OCI-M1 (cell line): ENCODE measurements around the gene CAMTA2.

Experiments used
- DNase-seq: peaks from one replicate; lab custom pipeline; 2025; lab: John Stamatoyannopoulos, UW

CAMTA2 gene

DNA sequence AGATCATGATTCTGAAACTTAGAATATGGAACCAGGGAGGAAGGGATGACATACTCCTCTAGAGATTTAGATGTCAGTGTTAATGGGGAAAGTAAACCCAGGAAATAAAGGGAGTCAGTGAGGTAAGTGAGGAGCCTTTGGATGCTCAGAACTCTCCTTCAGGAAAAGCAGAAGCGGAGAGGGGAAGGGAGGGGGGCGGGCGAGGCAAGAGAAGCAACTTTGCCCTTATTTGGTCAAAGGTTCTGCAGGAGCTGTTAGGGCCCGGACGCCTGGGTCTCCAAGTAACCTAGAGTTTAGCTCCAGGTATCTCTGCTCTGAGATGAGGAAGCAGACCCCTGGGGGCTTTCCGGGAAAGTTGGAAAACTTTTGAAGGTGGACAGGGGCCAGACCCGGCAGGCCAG lies 40.5 kb downstream of the CAMTA2 start:
- DNase-seq: peak; percentile 78

DNA sequence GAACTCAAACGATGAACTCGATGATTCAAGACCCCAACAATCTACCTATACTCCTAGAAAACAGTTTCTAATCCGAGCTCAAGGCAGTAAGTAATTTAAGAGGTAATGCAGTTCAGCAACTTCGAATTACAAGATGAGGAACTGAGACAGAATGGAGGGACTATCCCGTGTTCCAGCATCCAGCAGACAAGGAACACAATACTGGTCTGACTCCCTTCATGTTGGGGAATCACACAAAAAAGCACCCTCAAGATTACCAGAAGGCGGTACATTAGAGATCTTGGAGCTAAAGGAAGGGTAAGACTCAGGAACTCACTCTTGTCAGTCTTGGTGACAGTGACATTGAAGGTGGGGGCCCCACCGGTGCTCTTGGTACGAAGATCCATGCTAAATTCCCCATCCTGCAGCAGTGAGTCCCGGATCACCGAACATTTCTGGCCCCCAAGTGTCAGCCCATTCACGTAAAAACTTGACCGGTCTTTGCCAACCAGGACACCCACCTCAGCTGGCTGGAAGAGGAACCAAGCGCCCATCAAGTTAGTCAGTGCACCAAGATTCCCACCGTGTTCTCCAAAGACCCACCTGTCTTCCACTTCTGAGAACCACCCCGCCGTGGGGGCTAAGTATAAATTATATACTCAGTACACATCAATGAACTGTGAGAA lies 41.0 kb downstream of the CAMTA2 start:
- DNase-seq: peak; percentile 59

DNA sequence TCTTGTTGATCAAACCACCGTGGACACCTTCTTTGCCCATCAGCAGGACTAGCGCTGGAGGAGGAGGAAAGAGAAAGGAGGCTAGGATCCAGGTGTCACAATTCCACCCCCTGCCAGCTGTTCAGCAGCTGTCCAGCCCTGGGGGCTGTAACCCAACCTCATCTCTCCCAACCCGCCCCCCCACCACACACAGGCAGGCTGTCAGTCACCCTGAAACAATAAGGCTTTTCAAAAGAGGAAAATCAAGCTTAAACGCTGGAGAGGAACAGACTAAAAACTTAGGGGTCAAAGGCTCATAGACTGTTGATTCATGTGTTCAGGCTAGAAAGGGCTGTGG lies 41.6 kb downstream of the CAMTA2 start:
- DNase-seq: no peak

- DNase-seq: peak; percentile 92
These were observed 42.1 kb downstream of the CAMTA2 start for GRCh38 chr17:4945176-4945943.

- DNase-seq: no peak
These were observed 42.8 kb downstream of the CAMTA2 start for GRCh38 chr17:4944554-4945175.

- peak; percentile 84 for DNase-seq
These were observed 43.3 kb downstream of the CAMTA2 start for GRCh38 chr17:4944163-4944553.

- DNase-seq: no peak
These were observed 44.5 kb downstream of the CAMTA2 start for GRCh38 chr17:4942760-4943508.

GRCh38 chr17:4941319-4941610 lies 46.2 kb downstream of the CAMTA2 start:
- DNase-seq: peak; percentile 55

DNA sequence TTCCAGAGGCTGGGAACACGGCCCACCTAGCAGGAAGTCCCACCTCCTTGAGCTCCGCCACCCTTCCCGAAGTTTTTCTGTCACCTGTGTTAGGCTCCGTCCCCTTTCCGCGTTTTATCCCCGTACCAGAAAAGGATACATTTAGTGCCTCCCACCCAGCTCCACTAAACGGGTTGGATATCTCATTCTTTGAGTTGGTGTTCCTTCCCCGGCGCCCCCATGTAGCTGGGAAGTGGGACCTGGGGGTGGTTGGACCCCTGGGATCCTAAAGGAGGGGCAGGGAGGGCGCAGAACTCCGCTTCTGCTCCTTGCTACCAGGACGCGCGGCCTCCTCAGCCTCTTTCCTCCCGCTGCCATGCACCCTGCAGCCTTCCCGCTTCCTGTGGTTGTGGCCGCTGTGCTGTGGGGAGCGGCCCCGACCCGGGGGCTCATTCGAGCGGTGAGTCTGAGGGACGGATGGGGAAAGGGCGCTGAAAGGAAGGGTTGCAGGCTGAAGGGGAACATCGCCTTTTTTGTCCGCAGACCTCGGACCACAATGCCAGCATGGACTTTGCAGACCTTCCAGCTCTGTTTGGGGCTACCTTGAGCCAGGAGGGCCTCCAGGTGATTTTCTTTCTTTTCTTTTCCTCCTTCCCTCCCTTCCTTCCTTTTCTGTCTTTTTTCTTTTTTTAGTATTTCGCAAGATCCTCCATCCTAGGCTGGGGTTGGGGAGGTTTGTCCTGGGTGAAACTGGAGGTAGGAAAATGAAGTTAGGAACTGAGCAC lies 46.7 kb downstream of the CAMTA2 start:
- DNase-seq: no peak

- peak; percentile 100 for DNase-seq
These were observed 47.5 kb downstream of the CAMTA2 start, which contains the start of the genes RNF167 and SLC25A11 for GRCh38 chr17:4939796-4940554. TSS of gene RNF167 (plus strand) at chr17:4940268. CDS start at chr17:4940910, 642 bp downstream. TSS of gene SLC25A11 (minus strand) at chr17:4940046. CDS start at chr17:4939910, 136 bp downstream.

GRCh38 chr17:4939546-4939795 lies 48.0 kb downstream of the CAMTA2 start:
- DNase-seq: no peak

DNA sequence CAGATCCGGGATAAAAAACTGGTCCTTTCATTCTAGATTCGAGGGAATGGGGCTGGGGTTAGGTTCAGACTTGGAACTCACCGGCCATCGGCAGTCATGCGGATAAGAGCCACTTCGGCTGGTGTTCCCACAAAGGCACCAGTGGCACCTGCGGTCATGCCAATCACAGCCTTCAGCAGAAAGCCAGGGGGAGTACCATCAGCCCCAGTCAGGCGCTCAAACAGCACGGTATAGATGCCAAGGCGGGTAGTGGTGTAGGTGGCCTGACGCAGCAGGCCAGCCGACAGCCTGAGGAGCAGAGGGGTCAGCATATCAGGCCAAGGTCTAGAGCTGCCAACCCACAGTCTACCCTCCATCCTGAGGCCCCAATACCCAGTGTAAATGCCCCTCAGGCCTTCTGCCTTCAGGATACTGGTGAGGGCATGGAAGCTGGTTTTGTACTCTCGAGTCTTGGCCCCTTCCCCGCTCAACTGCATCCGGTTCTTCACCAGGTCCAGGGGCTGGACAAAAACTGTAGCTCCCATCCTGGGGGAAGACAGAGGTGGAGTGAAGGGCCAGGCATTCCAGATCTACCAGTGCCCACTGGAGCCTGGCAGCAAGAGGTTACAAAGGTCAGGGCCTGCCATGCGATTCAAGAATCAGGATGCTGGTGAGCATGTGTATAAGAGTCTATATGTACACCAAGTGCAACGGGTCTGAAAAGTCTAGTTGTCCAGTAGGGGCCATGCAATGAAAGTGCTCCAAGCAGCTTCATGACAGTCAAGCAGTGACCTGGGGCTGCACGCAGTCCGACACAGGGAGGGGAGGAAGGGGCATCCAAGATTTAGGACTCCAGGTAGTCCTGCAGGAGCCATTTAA lies 48.6 kb downstream of the CAMTA2 start:
- DNase-seq: peak; percentile 69

GRCh38 chr17:4938069-4938491 lies 49.4 kb downstream of the CAMTA2 start:
- no peak for DNase-seq

DNA sequence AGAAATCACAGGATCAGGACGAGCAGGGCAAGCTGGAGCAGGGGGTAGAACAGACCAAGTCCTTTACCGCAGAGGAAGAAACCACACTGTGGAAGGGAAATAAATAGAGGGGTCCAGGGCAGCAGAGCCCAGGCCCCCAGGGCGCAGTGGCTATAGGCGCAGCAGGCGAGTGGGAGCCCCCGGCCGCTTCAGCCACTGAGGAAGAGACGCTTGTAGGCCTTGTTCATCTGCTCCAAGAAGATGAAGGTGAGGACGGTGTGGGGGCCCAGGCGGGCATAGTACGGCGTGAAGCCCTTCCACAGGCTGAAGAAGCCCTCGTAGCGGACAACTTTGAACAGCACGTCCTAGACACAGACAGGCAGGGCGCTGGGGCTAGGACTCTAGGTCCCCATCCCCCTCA lies 49.9 kb downstream of the CAMTA2 start:
- no peak for DNase-seq

GRCh38 chr17:4936436-4936835 lies 51.0 kb downstream of the CAMTA2 start:
- no peak for DNase-seq

- DNase-seq: no peak
These were observed 51.8 kb downstream of the CAMTA2 start for GRCh38 chr17:4935650-4936049.

DNA sequence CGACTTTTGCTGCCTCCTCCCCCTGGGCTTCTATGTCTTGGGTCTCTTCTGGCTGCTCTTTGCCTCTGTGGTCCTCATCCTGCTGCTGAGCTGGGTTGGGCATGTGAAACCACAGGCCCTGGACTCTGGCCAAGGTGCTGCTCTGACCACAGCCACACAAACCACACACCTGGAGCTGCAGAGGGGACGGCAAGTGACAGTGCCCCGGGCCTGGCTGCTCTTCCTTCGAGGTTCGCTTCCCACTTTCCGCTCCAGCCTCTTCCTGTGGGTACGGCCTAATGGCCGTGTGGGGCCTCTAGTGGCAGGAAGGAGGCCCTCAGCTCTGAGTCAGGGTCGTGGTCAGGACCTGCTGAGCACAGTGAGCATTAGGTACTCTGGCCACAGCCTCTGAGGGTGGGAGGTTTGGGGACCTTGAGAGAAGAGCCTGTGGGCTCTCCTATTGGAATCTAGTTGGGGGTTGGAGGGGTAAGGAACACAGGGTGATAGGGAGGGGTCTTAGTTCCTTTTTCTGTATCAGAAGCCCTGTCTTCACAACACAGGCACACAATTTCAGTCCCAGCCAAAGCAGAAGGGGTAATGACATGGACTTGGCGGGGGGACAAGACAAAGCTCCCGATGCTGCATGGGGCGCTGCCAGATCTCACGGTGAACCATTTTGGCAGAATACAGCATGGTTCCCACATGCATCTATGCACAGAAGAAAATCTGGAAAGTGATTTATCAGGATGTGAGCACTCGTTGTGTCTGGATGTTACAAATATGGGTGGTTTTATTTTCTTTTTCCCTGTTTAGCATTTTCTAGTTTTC lies 53.1 kb downstream of the CAMTA2 start:
- DNase-seq: peak; percentile 92

DNA sequence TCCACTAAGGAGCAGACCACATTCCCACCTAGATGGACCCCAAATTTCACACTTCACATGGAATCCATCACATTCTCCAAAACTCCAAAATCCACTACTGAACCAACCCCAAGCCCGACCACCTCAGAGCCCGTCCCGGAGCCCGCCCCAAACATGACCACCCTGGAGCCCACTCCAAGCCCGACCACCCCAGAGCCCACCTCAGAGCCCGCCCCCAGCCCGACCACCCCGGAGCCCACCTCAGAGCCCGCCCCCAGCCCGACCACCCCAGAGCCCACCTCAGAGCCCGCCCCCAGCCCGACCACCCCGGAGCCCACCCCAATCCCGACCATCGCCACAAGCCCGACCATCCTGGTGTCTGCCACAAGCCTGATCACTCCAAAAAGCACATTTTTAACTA lies 53.8 kb downstream of the CAMTA2 start:
- no peak for DNase-seq

DNA sequence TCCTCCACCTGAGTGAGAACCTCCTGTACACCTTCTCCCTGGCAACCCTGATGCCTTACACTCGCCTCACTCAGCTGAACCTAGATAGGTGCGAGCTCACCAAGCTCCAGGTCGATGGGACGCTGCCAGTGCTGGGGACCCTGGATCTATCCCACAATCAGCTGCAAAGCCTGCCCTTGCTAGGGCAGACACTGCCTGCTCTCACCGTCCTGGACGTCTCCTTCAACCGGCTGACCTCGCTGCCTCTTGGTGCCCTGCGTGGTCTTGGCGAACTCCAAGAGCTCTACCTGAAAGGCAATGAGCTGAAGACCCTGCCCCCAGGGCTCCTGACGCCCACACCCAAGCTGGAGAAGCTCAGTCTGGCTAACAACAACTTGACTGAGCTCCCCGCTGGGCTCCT lies 54.7 kb downstream of the CAMTA2 start:
- no peak for DNase-seq

DNA sequence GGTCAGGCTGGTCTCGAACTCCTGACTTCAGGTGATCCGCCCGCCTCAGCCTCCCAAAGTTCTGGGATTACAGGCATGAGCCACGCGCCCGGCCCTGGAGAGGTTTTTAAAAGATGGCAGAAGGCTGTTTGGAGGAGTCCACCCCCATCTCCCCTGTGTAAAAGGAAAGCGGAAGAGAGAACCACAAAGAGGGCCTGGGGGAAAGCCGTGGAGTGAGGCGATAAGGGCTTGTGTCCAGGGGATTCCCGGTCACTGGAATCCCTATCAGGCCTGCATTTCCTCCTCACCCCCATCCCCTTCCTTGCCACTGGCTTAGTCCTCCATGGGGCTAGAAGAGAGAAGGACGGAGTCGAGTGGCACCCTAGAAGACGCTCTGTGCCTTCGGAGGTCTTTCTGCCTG lies 55.5 kb downstream of the CAMTA2 start, which contains the start of gene GP1BA:
Gene GP1BA (plus strand): TSS at position 315 of the 400 bp plus-strand sequence. CDS start 328 bp downstream, outside the sequence.
- DNase-seq: peak; percentile 40
